Liver (tissue), 3 donors: ENCODE data around the gene SYNPO2.

Source experiments
- CTCF ChIP-seq: fragments of 150-350 bp; IDR thresholded peaks from 2 replicates; pipeline ENCODE4 v1.5.1; 2017; ENCODE audit warnings: improper control_type of control experiment, low read depth, low read length; ENCODE audit not compliant: missing input control
- GABPA ChIP-seq, 2 donors: IDR thresholded peaks in 1 of 2; conservative IDR thresholded peaks in 1 of 2; 2 replicates each; pipeline ENCODE4 v1.6.1; 2016; ENCODE audit warnings: antibody characterized with exemption in 2 of 2, mild to moderate bottlenecking in 1 of 2, moderate library complexity in 1 of 2
- JUND ChIP-seq, 2 donors: IDR thresholded peaks; 2 replicates each; pipeline ENCODE4 v1.6.1; 2016; ENCODE audit warnings: antibody characterized with exemption in 2 of 2
- MAX ChIP-seq: IDR thresholded peaks from 2 replicates; pipeline ENCODE4 v1.6.1; 2016; ENCODE audit warnings: antibody characterized with exemption
- RAD21 ChIP-seq, 2 donors: IDR thresholded peaks; 2 replicates each; pipeline ENCODE4 v1.6.1; 2016; ENCODE audit warnings: antibody characterized with exemption in 2 of 2, mild to moderate bottlenecking in 2 of 2
- REST ChIP-seq: IDR thresholded peaks from 2 replicates; pipeline ENCODE4 v1.6.1; 2016; ENCODE audit warnings: antibody characterized with exemption, mild to moderate bottlenecking
- SP1 ChIP-seq: IDR thresholded peaks from 2 replicates; pipeline ENCODE4 v1.6.1; 2018; ENCODE audit warnings: antibody characterized with exemption, mild to moderate bottlenecking
- TAF1 ChIP-seq: conservative IDR thresholded peaks from 2 replicates; pipeline ENCODE4 v1.6.1; 2016; ENCODE audit warnings: antibody characterized with exemption, mild to moderate bottlenecking
- YY1 ChIP-seq: IDR thresholded peaks from 2 replicates; pipeline ENCODE4 v1.6.1; 2016; ENCODE audit warnings: antibody characterized with exemption, mild to moderate bottlenecking
- donor health status: healthy.
- donor health status: healthy.

GRCh38 chr4:118842055-118842454 is 46.6 kb upstream of the SYNPO2 start:
- TF ChIP-seq REST (no peak), TAF1 (no peak), CTCF (no peak), RAD21 (IDR thresholded peaks at IDR 0.05) (no peak), JUND (IDR thresholded peaks at IDR 0.05) (no peak), SP1 (no peak), GABPA (IDR thresholded peaks at IDR 0.05 in 1 of 2, conservative IDR thresholded peaks at IDR 0.05 in 1 of 2) (no peak), MAX (no peak), YY1 (no peak)
